Fibroblast of lung (primary cell): ENCODE measurements around the gene NLRP1. TPM values are rescaled to one million over a fixed set of nuclear protein-coding genes. Genes with fewer than 3 reads are reported as not detected.
A peak's percentile ranks its signal among the peaks of the same experiment; 100 is the strongest.

ENCODE experiments used
- DNase-seq, 2 donors: peaks; one replicate each; pipeline versions ENCODE4 v3.0.0 to v3.0.0-alpha.2; 2010; ENCODE audit warnings: low read depth in 2 of 2
- H2AFZ ChIP-seq: 2 replicates; pipeline ENCODE4 v1.5.1; 2012; ENCODE audit warnings: low read length, control low read depth, inconsistent platforms
- H3K27ac ChIP-seq: 2 replicates; pipeline ENCODE4 v1.5.1; 2011; ENCODE audit warnings: low read length, control low read depth; ENCODE audit not compliant: insufficient read depth
- H3K27me3 ChIP-seq: 2 replicates; pipeline ENCODE4 v1.5.1; 2011; ENCODE audit warnings: mild to moderate bottlenecking, low read length; ENCODE audit not compliant: control insufficient read depth, insufficient read depth
- H3K36me3 ChIP-seq: 2 replicates; pipeline ENCODE4 v1.5.1; 2011; ENCODE audit warnings: low read length; ENCODE audit not compliant: control insufficient read depth, insufficient read depth
- H3K4me1 ChIP-seq: 2 replicates; pipeline ENCODE4 v1.5.1; 2011; ENCODE audit warnings: low read length; ENCODE audit not compliant: control insufficient read depth, insufficient read depth; ENCODE audit errors: extremely low read depth
- H3K4me2 ChIP-seq: 2 replicates; pipeline ENCODE4 v1.5.1; 2011; ENCODE audit warnings: low read length, control low read depth; ENCODE audit not compliant: insufficient read depth; ENCODE audit errors: extremely low read depth
- H3K4me3 ChIP-seq, 4 experiments: fragments of 200-600 bp in 1 of 4; sonication (generic) in 1 of 4; replicated peaks in 1 of 4; 2 replicates each; pipeline ENCODE4 v1.5.1; 2011 to 2016; ENCODE audit warnings: low read length in 4 of 4, low read depth in 3 of 4, mild to moderate bottlenecking in 3 of 4, control low read depth in 2 of 4, inconsistent platforms in 1 of 4, mixed read lengths in 1 of 4; ENCODE audit not compliant: insufficient read depth in 1 of 4; ENCODE audit errors: control extremely low read depth in 1 of 4
- H3K79me2 ChIP-seq: 2 replicates; pipeline ENCODE4 v1.5.1; 2012; ENCODE audit warnings: mild to moderate bottlenecking, low read length, inconsistent platforms; ENCODE audit not compliant: control insufficient read depth, insufficient read depth
- H3K9ac ChIP-seq: 2 replicates; pipeline ENCODE4 v1.5.1; 2011; ENCODE audit warnings: mild to moderate bottlenecking, low read length, control low read depth; ENCODE audit not compliant: insufficient read depth
- H3K9me3 ChIP-seq: 2 replicates; pipeline ENCODE4 v1.5.1; 2012; ENCODE audit warnings: low read depth, low read length; ENCODE audit not compliant: control insufficient read depth, insufficient read depth
- H4K20me1 ChIP-seq: 2 replicates; pipeline ENCODE4 v1.5.1; 2011; ENCODE audit warnings: low read length; ENCODE audit not compliant: control insufficient read depth, insufficient read depth; ENCODE audit errors: extremely low read depth
- EZH2 ChIP-seq: IDR thresholded peaks from 2 replicates; pipeline ENCODE4 v1.5.1; 2012; ENCODE audit warnings: low read length, control low read depth, mild to moderate bottlenecking; ENCODE audit errors: missing control alignments
- polyA plus RNA-seq, 2 donors: library from polyadenylated mRNA; depleted of rRNA in 1 of 2; stranded (reverse) in 1 of 2; unstranded in 1 of 2; fragments of >200 nt; gene quantifications; 2 replicates each; pipeline ENCODE4 v1.2.1, GENCODE V29; 2011 to 2012; ENCODE audit warnings: missing spikeins in 1 of 2
- total RNA-seq: library from RNA; depleted of rRNA; stranded (reverse); fragments of >200 nt; gene quantifications from 2 replicates; pipeline ENCODE4 v1.2.1, GENCODE V29; 2014
- TF ChIP-seq, protein P1 (sequence below), 2 donors: IDR thresholded peaks in 1 of 2; conservative IDR thresholded peaks in 1 of 2; 1 replicate in 1 of 2; 2 replicates in 1 of 2; pipeline ENCODE4 v1.5.1; 2011 to 2012; ENCODE audit warnings: low read length in 2 of 2, control low read depth in 1 of 2, inconsistent platforms in 1 of 2, low read depth in 1 of 2, mild to moderate bottlenecking in 1 of 2

Gene NLRP1
- total and polyA plus RNA-seq, 2 donors (not counting 1 experiment from before 2014, with no cell fraction given): 22.1 to 23.1 TPM

DNA sequence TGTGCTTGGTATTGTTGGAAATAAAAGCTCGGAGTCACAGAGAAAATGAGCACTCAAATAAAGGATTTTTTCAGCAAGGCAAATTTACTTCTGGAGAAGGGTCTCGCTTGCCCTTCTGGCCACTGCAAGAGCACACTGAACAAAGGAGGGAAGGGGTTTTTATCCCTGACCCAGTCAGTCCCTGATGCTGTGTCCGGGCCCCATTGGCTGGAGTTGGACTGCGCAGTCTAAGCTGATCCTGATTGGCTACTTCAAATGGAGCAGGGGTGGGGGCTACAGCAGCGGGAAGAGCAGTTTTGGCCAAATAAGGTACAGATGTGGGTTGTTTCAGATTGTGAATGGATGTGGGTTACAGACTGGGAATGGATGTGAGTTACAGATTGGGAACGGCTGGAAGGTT, 4.3 kb upstream of the NLRP1 start:
- TF ChIP-seq, protein P1, sequence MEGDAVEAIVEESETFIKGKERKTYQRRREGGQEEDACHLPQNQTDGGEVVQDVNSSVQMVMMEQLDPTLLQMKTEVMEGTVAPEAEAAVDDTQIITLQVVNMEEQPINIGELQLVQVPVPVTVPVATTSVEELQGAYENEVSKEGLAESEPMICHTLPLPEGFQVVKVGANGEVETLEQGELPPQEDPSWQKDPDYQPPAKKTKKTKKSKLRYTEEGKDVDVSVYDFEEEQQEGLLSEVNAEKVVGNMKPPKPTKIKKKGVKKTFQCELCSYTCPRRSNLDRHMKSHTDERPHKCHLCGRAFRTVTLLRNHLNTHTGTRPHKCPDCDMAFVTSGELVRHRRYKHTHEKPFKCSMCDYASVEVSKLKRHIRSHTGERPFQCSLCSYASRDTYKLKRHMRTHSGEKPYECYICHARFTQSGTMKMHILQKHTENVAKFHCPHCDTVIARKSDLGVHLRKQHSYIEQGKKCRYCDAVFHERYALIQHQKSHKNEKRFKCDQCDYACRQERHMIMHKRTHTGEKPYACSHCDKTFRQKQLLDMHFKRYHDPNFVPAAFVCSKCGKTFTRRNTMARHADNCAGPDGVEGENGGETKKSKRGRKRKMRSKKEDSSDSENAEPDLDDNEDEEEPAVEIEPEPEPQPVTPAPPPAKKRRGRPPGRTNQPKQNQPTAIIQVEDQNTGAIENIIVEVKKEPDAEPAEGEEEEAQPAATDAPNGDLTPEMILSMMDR (conservative IDR thresholded peaks at IDR 0.05 in 1 of 2, IDR thresholded peaks at IDR 0.05 in 1 of 2; ENCODE audit: low read depth in 1 of 2, low read length in 2 of 2): no peak
- no peak for TF ChIP-seq EZH2
- Histone ChIP-seq H3K9ac (no peak overlapping the region), H2AFZ (no peak overlapping the region), H3K4me1 (peaks cover 14% of the 10 kb centered on the region), H3K4me3 (no peak overlapping the region), H3K27ac (no peak overlapping the region), H3K4me2 (no peak overlapping the region), H3K79me2 (peaks cover 3% of the 10 kb centered on the region), H3K27me3 (peaks cover 2% of the 10 kb centered on the region), H4K20me1 (no peaks in the 10 kb centered on the region), H3K9me3 (no peaks in the 10 kb centered on the region), H3K36me3 (no peaks in the 10 kb centered on the region)
- no peak for DNase-seq

DNA sequence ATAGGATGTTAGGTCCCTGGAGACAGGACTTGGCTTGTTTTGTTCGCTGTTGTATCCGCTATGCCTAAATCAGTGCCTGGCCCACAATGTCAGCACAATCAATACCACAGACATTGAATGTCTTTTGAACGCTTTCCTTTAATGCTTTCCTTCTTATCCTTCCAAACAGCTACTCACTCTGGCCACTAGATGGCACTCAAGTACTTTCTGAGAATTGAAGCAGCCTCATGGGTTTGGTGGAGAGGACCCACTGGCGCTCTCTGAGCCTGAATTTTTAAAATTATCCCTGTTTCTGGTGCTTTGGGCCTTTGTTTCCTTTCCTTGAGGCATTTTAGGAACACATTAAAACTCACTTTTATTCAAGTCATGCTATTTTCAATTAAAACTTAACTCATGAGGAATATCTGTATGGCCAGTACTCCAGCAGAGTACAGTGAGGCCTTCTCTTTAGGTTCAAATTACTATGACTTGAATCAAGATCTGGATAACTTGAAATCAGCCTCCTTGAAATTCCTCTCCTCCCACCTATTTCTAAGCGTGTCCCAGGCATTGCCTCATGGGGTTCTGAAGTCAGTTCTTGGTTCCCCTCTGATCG, 3.2 kb upstream of the NLRP1 start:
- TF ChIP-seq EZH2: no peak
- TF ChIP-seq, protein P1 (conservative IDR thresholded peaks at IDR 0.05 in 1 of 2, IDR thresholded peaks at IDR 0.05 in 1 of 2; ENCODE audit: low read depth in 1 of 2, low read length in 2 of 2): peak; percentile 88 to 93
- H3K9ac ChIP-seq: no peak overlapping the region
- H3K27ac ChIP-seq: no peak overlapping the region
- no peaks in the 10 kb centered on the region for H4K20me1 ChIP-seq
- no peaks in the 10 kb centered on the region for H3K36me3 ChIP-seq
- H2AFZ ChIP-seq: peak overlapping the region; percentile 41
- H3K79me2 ChIP-seq: peaks cover 6% of the 10 kb centered on the region
- no peaks in the 10 kb centered on the region for H3K9me3 ChIP-seq
- H3K4me2 ChIP-seq: no peak overlapping the region
- no peak overlapping the region for H3K4me3 ChIP-seq
- H3K4me1 ChIP-seq: peaks cover 16% of the 10 kb centered on the region
- DNase-seq: peak; percentile 53 to 83
- H3K27me3 ChIP-seq: peaks cover 2% of the 10 kb centered on the region

DNA sequence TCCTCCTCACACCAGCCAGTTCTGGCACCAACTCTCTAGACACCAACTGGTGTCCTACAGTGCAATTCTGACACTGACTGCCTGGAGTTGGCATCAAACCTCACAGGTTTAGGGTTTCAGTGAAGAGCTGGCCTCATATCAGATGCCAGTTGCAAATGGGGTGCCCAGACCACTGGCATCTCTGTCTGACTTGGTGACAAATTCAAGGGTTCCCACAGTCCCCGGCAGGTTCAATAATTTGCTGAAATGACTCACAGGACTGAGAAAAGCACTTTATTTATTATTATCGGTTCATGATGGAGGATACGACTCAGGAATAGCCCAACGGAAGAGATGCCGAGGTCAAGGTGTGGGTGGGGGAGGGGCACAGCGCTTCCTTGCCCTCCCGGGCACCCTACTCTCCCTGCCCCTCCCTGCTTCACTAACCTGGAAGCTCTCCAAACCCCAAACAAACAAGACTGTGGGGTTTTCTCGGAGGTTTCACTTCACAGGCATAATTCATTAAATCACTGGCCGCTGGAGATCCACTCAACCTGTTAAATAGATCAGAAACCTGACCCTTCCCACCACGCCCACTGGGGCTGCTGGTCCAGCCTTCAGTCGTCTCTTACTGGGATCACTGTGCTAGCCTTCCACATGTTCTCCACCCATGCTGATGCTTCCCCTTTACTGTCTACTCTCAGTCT, 1.7 kb upstream of the NLRP1 start:
- H4K20me1 ChIP-seq: no peaks in the 10 kb centered on the region
- peaks cover 6% of the 10 kb centered on the region for H3K79me2 ChIP-seq
- H3K36me3 ChIP-seq: peaks cover 4% of the 10 kb centered on the region
- TF ChIP-seq, protein P1 (conservative IDR thresholded peaks at IDR 0.05 in 1 of 2, IDR thresholded peaks at IDR 0.05 in 1 of 2; ENCODE audit: low read depth in 1 of 2, low read length in 2 of 2): no peak
- no peak for TF ChIP-seq EZH2
- H3K4me3 ChIP-seq: no peak overlapping the region
- H2AFZ ChIP-seq: no peak overlapping the region
- peak overlapping the region; percentile 20 for H3K27ac ChIP-seq
- no peak overlapping the region for H3K4me2 ChIP-seq
- peaks cover 16% of the 10 kb centered on the region for H3K4me1 ChIP-seq
- DNase-seq: peak; percentile 26 to 34
- no peak overlapping the region for H3K9ac ChIP-seq
- H3K9me3 ChIP-seq: no peaks in the 10 kb centered on the region
- H3K27me3 ChIP-seq: peaks cover 2% of the 10 kb centered on the region
